Activated naive CD4-positive, alpha-beta T cell (primary cell): ENCODE results near the gene SSTR1.

Source experiments
- DNase-seq, 4 experiments: peaks; one replicate each; lab custom pipeline; 2025; lab: John Stamatoyannopoulos, UW

The SSTR1 gene

GRCh38 chr14:38202444-38203191, 5.1 kb upstream of the SSTR1 start:
- DNase-seq = no peak

GRCh38 chr14:38203929-38204718, 3.6 kb upstream of the SSTR1 start:
- DNase-seq = no peak

- no peak for DNase-seq
Measured at GRCh38 chr14:38204719-38205115, 3.0 kb upstream of the SSTR1 start.

- DNase-seq = no peak
Measured at GRCh38 chr14:38205119-38205813, 2.4 kb upstream of the SSTR1 start.

GRCh38 chr14:38205949-38206665, 1.6 kb upstream of the SSTR1 start:
- DNase-seq = no peak

- DNase-seq = no peak
Measured at GRCh38 chr14:38206689-38207376, 871 bp upstream of the SSTR1 start.

GRCh38 chr14:38207377-38207735, 348 bp upstream of the SSTR1 start:
- no peak for DNase-seq

- no peak for DNase-seq
Measured at GRCh38 chr14:38208618-38209562, 1.2 kb downstream of the SSTR1 start.

GRCh38 chr14:38209572-38210557, 2.2 kb downstream of the SSTR1 start:
- DNase-seq = no peak

GRCh38 chr14:38210587-38211216, 3.0 kb downstream of the SSTR1 start:
- no peak for DNase-seq

- DNase-seq = no peak
Measured at GRCh38 chr14:38211255-38211735, 3.6 kb downstream of the SSTR1 start.

- DNase-seq = no peak
Measured at GRCh38 chr14:38212111-38212510, 4.4 kb downstream of the SSTR1 start.

GRCh38 chr14:38213001-38213400, 5.3 kb downstream of the SSTR1 start:
- DNase-seq = no peak

GRCh38 chr14:38217553-38217952, 9.8 kb downstream of the SSTR1 start:
- no peak for DNase-seq

- no peak for DNase-seq
Measured at GRCh38 chr14:38221077-38221476, 13.4 kb downstream of the SSTR1 start.

GRCh38 chr14:38224338-38224737, 16.6 kb downstream of the SSTR1 start:
- DNase-seq = no peak

GRCh38 chr14:38225946-38226345, 18.2 kb downstream of the SSTR1 start:
- DNase-seq = no peak

GRCh38 chr14:38226366-38226765, 18.7 kb downstream of the SSTR1 start:
- no peak for DNase-seq

- DNase-seq = no peak
Measured at GRCh38 chr14:38233218-38233617, 25.5 kb downstream of the SSTR1 start.
